ACC112 (cell line): ENCODE data around the gene MUC2.

Experiments used
- H2AFZ ChIP-seq: fragments of 200-600 bp; sonication (generic); one replicate; pipeline ENCODE4 v1.6.0; 2017; ENCODE audit warnings: antibody characterized with exemption, low read length; ENCODE audit not compliant: unreplicated experiment
- H3K27ac ChIP-seq: fragments of 200-600 bp; sonication (generic); 2 replicates; pipeline ENCODE4 v1.5.1; 2014; ENCODE audit warnings: low read depth, mild to moderate bottlenecking, antibody characterized with exemption, low read length, moderate library complexity
- H3K27me3 ChIP-seq: fragments of 200-600 bp; sonication (generic); 2 replicates; pipeline ENCODE4 v1.6.1; 2014; ENCODE audit warnings: mild to moderate bottlenecking, antibody characterized with exemption, low read length, moderate library complexity, mixed read lengths; ENCODE audit not compliant: insufficient read depth
- H3K36me3 ChIP-seq: fragments of 200-600 bp; sonication (generic); 2 replicates; pipeline ENCODE4 v1.6.1; 2016; ENCODE audit warnings: mild to moderate bottlenecking, antibody characterized with exemption, low read length, moderate library complexity, mixed read lengths; ENCODE audit not compliant: insufficient read depth
- H3K4me1 ChIP-seq: fragments of 200-600 bp; sonication (generic); one replicate; pipeline ENCODE4 v1.6.1; 2016; ENCODE audit warnings: low read length, mixed read lengths; ENCODE audit not compliant: insufficient read depth, unreplicated experiment, control insufficient read depth
- H3K4me3 ChIP-seq: fragments of 200-600 bp; sonication (generic); 2 replicates; pipeline ENCODE4 v1.5.1; 2014; ENCODE audit warnings: mild to moderate bottlenecking, low read depth, low read length
- H3K79me2 ChIP-seq: fragments of 200-600 bp; sonication (generic); one replicate; pipeline ENCODE4 v1.6.0; 2016; ENCODE audit warnings: low read length; ENCODE audit not compliant: control insufficient read depth, unreplicated experiment, insufficient read depth

MUC2 gene

GRCh38 chr11:1062075-1062820 is 12.4 kb upstream of the MUC2 start:
- Histone ChIP-seq H3K4me1 (peaks cover 11% of the 10 kb centered on the region), H3K4me3 (no peak overlapping the region), H3K79me2 (no peaks in the 10 kb centered on the region), H3K27ac (no peak overlapping the region), H2AFZ (no peak overlapping the region), H3K27me3 (peaks cover 10% of the 10 kb centered on the region), H3K36me3 (no peaks in the 10 kb centered on the region)

DNA sequence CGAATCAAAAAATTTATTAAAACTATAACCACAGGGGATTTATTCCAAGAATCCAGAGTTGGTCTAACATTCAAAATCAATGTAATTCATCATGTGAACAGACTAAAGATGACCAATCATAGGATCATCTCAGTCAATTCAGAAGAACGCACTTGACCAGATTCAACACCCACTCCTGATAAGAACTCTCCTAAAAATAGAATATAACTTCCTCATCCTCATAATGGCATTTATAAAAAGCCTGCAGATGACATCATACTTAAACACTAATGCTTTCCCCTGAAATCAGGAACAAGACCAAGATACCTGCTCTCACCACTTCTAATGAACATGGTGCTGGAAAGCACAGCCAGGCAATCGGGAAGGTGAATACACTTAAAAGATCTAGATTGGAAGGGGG is 10.5 kb upstream of the MUC2 start:
- Histone ChIP-seq H3K79me2 (no peaks in the 10 kb centered on the region), H3K4me3 (no peak overlapping the region), H2AFZ (no peak overlapping the region), H3K27me3 (peaks cover 17% of the 10 kb centered on the region), H3K27ac (no peak overlapping the region), H3K36me3 (no peaks in the 10 kb centered on the region), H3K4me1 (peaks cover 11% of the 10 kb centered on the region)

DNA sequence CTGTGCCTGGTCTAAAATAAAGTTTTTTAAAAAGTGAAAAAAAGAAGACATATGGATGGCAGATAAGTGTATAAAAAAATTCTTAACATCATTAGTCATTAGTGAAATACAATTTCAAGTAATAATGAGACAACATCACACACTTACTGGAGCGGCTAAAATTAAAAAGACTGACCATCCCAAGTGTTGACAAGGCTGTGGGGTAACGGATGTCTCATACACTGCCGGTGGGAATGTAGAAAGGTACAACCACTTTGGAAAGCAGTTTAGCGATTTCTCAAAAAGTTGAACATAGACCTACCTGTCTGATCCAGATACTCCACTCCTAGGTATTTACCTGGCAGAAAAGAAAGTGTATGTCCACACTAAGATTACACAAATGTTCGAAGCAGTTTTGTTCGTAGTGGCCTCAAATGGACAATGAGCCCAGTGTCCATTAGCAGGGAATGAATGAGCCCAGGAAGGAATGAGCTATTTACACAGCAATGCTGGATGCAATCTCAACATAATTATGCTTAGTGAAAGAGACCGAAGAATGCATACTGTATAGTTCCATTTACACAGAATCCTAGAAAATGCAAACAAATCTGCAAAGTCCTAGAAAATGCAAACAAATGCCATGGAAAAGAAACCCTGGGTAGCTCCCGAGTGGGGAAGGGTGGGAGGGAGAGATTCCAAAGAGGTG is 6.7 kb upstream of the MUC2 start:
- no peak overlapping the region for H2AFZ ChIP-seq
- H3K27ac ChIP-seq = no peak overlapping the region
- peaks cover 8% of the 10 kb centered on the region for H3K4me1 ChIP-seq
- no peaks in the 10 kb centered on the region for H3K36me3 ChIP-seq
- H3K27me3 ChIP-seq = peaks cover 17% of the 10 kb centered on the region
- H3K4me3 ChIP-seq = no peak overlapping the region
- H3K79me2 ChIP-seq = no peaks in the 10 kb centered on the region

GRCh38 chr11:1069740-1070139 is 4.9 kb upstream of the MUC2 start:
- H3K4me1 ChIP-seq = peaks cover 21% of the 10 kb centered on the region
- H2AFZ ChIP-seq = no peak overlapping the region
- peaks cover 17% of the 10 kb centered on the region for H3K27me3 ChIP-seq
- no peaks in the 10 kb centered on the region for H3K36me3 ChIP-seq
- no peak overlapping the region for H3K4me3 ChIP-seq
- H3K79me2 ChIP-seq = no peaks in the 10 kb centered on the region
- no peak overlapping the region for H3K27ac ChIP-seq

DNA sequence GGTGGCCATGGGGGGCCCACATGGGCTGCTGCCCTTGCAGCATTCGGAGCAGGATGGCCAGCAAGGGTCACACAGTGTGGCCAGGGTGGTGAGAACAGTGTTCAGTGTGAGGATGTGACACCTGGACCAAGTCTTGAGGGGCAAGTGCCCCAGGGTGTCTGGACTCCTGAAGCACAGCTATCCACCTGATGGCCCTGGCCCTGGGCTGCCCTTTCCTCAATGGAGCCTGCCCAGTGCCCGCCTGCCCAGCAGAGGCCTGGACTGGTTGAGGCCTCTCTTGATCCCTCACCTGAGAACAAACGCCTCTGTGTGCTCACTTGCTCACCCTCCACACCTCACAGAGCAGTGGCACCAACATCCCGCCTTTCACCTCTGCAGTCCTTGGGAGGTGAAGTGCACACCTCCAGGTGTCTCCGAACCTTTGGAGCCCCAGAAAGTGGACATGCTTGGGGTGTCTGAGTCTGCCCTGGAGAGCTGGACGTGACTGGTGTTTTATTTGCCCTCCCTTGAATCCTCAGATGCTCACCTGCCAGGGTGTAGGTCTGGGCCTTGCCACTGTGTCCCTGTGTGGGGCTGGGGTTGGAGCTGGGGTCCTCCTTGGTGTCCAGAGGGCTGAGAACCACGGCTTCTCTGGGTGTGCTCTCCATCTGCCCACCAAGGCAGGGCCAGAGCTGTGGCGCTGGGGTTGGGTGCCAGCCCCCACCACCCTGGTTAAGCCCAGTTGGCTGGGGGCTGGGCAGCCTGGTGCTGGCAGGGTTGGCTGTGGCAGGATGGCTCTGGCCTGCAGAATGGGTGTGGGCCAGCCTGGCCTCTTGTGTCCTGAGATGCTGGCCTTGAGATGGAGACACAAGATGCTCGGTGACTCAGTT is 3.8 kb upstream of the MUC2 start:
- H3K79me2 ChIP-seq = no peaks in the 10 kb centered on the region

DNA sequence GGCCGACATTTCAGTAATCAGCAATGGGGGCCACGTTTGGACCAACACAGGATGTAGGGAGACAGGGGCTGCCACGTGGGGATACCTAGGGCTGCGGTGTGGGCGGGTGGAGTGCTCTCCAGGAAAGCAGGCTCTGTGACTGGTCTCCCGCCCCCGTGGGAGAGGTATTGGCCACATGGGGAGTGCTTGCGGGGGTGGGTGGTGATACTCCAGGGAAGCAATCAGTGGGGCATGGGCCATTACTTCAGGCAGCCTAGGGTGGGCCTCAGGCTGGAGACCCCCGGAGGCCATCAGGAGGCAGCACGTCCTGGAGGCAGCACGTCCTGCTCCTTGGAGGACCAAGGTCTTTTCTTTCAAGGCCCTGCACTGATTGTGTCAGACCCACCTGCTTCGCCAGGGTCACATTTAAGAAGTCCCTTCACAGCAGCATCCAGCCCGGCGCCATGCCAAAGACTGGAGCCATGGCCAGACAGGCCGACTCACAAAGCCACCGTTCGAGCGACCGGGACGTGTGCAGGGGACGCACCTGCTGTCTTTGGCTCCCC is 3.0 kb upstream of the MUC2 start:
- Histone ChIP-seq H3K27ac (no peak overlapping the region), H3K4me3 (no peak overlapping the region), H2AFZ (no peak overlapping the region), H3K4me1 (peaks cover 21% of the 10 kb centered on the region), H3K79me2 (no peaks in the 10 kb centered on the region), H3K36me3 (no peaks in the 10 kb centered on the region), H3K27me3 (peaks cover 10% of the 10 kb centered on the region)

More for the DNA sequence above, 3.8 kb upstream of the MUC2 start:
- Histone ChIP-seq H3K4me3 (no peak overlapping the region), H2AFZ (no peak overlapping the region), H3K36me3 (no peaks in the 10 kb centered on the region), H3K27ac (no peak overlapping the region), H3K27me3 (peaks cover 14% of the 10 kb centered on the region), H3K4me1 (peaks cover 21% of the 10 kb centered on the region)

GRCh38 chr11:1072116-1072820 is 2.4 kb upstream of the MUC2 start:
- Histone ChIP-seq H3K36me3 (no peaks in the 10 kb centered on the region), H2AFZ (no peak overlapping the region), H3K27me3 (peaks cover 6% of the 10 kb centered on the region), H3K27ac (no peak overlapping the region), H3K4me1 (peaks cover 21% of the 10 kb centered on the region), H3K4me3 (no peak overlapping the region), H3K79me2 (no peaks in the 10 kb centered on the region)

DNA sequence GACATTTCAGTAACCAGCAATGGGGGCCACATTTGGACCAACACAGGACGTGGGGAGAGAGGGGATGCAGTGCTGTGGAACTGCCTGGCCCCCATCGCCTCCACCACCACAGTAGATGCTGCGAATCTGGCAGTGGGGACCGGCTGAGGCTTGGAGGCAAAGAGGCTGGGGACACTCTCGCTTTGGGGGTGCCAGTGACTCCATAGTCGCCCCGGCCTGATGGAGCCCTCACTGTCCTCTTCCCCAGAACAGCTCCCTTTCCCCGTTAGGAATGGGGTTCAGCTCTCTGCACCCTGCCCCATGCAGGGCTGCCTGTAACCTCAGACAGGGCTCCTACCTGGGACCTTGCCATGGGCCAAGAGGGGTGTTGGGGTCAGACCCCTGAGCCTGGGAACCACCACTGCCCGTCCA is 1.8 kb upstream of the MUC2 start:
- peaks cover 3% of the 10 kb centered on the region; the same call in 1 of the 2 replicates for H3K27me3 ChIP-seq

DNA sequence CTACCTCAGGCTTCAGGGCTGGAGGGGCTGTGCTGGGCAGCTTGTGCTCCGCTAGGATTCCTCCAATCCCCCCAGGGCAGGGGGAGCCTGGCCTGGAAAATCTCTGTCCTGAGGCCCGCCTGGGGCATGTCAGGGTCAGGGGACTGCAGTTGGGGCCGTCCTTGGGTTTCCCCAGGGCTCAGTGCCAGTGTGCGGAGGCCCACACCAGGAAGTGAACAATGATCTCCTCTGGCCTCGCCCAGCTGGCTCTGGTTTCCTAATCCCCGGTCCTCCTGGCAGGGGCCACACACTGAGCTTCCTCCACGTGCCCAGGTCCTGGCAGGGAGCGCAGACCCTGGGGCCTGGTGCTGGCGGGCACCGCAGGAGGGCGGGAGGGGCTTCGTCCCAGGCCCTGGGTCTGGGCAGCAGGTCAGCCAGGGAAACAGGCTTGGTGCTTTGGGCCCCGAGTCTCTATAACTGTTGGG is 1.4 kb upstream of the MUC2 start:
- Histone ChIP-seq H3K27ac (peak overlapping the region; percentile 15; the same call in 1 of the 2 replicates), H3K79me2 (no peaks in the 10 kb centered on the region), H2AFZ (peak overlapping the region; percentile 84), H3K27me3 (no peaks in the 10 kb centered on the region), H3K4me1 (peaks cover 21% of the 10 kb centered on the region), H3K4me3 (0 out of 2 replicates have a peak overlapping the region, but pooled peaks have one; percentile 7), H3K36me3 (no peaks in the 10 kb centered on the region)

More for the DNA sequence above, 1.8 kb upstream of the MUC2 start:
- no peaks in the 10 kb centered on the region for H3K79me2 ChIP-seq
- no peaks in the 10 kb centered on the region for H3K36me3 ChIP-seq
- peaks cover 21% of the 10 kb centered on the region for H3K4me1 ChIP-seq
- H2AFZ ChIP-seq = peak overlapping the region; percentile 84
- H3K4me3 ChIP-seq = 0 out of 2 replicates have a peak overlapping the region, but pooled peaks have one; percentile 7
- no peak overlapping the region for H3K27ac ChIP-seq

- Histone ChIP-seq H2AFZ (peak overlapping the region; percentile 84), H3K36me3 (no peaks in the 10 kb centered on the region), H3K79me2 (no peaks in the 10 kb centered on the region), H3K4me1 (peaks cover 21% of the 10 kb centered on the region), H3K27ac (peak overlapping the region; percentile 15; the same call in 1 of the 2 replicates), H3K4me3 (no peak overlapping the region), H3K27me3 (no peaks in the 10 kb centered on the region)
These were observed 827 bp upstream of the MUC2 start for GRCh38 chr11:1073851-1074243.
